HUES6 (cell line): ENCODE measurements around the gene CBX6.

Source experiments
- H3K27ac ChIP-seq: 2 replicates; pipeline ENCODE4 v1.7.0; 2013; ENCODE audit warnings: low read depth, mild to moderate bottlenecking, low read length, inconsistent platforms
- H3K27me3 ChIP-seq: 2 replicates; pipeline ENCODE4 v1.6.1; 2013; ENCODE audit warnings: low read length; ENCODE audit not compliant: control insufficient read depth, insufficient read depth
- H3K36me3 ChIP-seq: 2 replicates; pipeline ENCODE4 v1.6.1; 2013; ENCODE audit warnings: low read length; ENCODE audit not compliant: control insufficient read depth, insufficient read depth
- H3K4me1 ChIP-seq: 2 replicates; pipeline ENCODE4 v1.6.1; 2013; ENCODE audit warnings: low read length; ENCODE audit not compliant: control insufficient read depth, insufficient read depth
- H3K4me3 ChIP-seq: 2 replicates; pipeline ENCODE4 v1.5.1; 2013; ENCODE audit warnings: low read depth, low read length
- H3K9ac ChIP-seq: one replicate; pipeline ENCODE4 v1.6.1; 2013; ENCODE audit warnings: mild to moderate bottlenecking, low read length
- H3K9me3 ChIP-seq: 2 replicates; pipeline ENCODE4 v1.6.1; 2013; ENCODE audit warnings: low read depth, low read length; ENCODE audit not compliant: control insufficient read depth, insufficient read depth

The CBX6 gene

DNA sequence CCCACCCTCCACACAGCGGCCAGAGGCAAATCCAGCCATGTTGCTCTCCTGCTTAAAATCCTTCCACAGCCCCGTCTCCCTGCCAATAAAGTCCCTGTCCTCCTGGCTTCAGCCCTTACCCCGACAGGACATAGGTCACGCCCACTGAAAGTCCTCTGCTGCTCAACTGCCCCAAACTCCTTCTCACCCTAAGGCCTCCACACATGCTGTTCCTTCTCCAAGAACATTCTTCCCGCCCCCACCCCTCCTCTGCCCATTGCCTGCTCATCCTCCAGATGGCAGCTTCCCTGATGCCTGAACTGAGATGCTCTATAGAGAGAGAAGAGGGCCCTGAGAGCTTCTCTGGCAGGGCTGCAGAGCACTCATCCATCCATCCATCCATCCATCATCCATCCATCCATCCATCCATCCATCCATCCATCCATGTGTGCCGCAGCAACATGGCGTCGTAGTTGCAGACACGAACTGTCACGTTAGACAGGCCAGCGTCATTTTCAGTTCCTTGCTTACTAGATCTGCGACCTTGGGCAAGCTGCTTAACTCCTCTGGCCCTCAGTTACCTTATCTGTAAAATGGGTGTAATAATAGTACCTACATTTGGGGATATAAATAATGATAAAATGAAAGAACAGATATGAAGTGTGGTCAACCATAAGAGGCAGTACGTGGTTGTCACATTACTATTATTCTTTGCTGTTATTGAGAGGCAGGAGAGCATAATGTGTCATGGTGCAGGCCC, 37.6 kb downstream of the CBX6 start:
- Histone ChIP-seq H3K9ac (no peak overlapping the region), H3K4me1 (peaks cover 31% of the 10 kb centered on the region), H3K27ac (no peak overlapping the region), H3K4me3 (no peak overlapping the region), H3K9me3 (no peaks in the 10 kb centered on the region), H3K27me3 (peaks cover 14% of the 10 kb centered on the region; the same call in 1 of the 2 replicates), H3K36me3 (no peaks in the 10 kb centered on the region)

DNA sequence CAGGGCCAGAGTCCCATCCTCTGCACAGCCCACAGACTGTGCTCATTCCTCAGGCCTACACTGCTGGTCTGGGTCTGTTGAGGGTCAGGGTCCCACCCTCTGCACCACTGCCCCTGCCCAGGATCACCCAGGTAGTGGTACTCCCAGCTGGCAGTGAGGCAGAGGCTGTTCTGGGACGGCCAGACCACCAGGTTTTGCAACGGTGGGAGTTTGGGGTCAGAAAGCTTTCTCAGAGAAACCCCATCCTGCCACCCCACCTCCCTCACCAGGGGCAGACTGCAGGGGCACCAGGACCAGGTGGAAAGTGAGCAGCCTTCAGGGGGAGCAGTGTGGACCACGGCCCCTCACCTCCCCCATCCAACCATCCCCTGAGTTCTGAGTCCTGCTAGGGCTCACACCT, 39.0 kb downstream of the CBX6 start:
- H3K27me3 ChIP-seq: peaks cover 14% of the 10 kb centered on the region; the same call in 1 of the 2 replicates
- no peaks in the 10 kb centered on the region for H3K9me3 ChIP-seq
- peaks cover 31% of the 10 kb centered on the region for H3K4me1 ChIP-seq
- H3K4me3 ChIP-seq: no peak overlapping the region
- H3K9ac ChIP-seq: no peak overlapping the region
- no peak overlapping the region for H3K27ac ChIP-seq
- H3K36me3 ChIP-seq: no peaks in the 10 kb centered on the region

DNA sequence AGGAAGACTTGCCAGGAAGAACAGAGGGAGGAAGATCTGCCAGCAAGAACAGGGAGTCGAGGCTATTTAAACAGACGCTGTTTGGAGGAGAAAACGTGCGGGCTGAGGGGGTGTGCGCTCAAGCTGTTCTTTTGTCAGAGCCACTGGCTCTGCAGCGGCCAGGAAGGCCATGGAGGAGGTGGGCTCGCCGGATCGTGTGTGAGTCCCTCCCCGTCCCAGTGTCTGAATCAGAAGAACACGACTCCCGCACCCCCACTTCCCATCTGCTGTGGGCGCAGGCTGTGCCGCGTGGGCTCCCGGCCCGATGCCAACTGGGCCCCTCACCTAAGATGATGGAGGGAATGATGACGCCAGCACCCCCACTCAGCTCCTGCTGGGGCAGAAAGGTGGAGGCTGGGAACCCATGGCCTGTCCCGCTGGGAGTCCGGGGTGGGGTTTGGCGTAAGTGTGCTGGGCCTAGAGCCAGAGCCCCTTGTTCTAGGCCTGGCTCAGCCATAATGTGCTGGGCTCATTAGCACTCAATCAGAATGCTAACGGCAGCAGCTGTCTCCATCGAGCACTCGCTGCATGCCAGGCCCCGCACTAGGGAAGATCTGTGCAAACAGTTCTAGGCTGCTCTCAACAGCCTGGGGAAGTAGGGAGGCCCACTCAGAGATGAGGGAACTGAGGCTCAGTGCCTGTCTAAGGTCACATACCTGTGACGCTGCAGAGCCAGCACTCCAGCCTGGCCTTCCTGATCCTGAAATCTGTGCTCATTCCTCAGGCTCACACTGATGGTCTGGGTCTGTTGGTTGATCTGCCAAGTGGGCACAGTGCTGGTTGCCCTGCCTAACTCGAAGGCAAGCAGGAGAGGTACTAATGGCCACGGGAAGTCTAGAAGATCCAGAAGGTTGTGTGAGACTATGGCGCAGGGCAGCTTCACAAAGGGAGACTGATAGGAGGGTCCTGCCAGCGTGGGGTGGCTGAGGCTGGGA, 39.7 kb downstream of the CBX6 start:
- peaks cover 29% of the 10 kb centered on the region for H3K4me1 ChIP-seq
- H3K9ac ChIP-seq: no peak overlapping the region
- H3K27ac ChIP-seq: no peak overlapping the region
- no peak overlapping the region for H3K4me3 ChIP-seq
- peaks cover 14% of the 10 kb centered on the region; the same call in 1 of the 2 replicates for H3K27me3 ChIP-seq
- no peaks in the 10 kb centered on the region for H3K36me3 ChIP-seq
- no peaks in the 10 kb centered on the region for H3K9me3 ChIP-seq

DNA sequence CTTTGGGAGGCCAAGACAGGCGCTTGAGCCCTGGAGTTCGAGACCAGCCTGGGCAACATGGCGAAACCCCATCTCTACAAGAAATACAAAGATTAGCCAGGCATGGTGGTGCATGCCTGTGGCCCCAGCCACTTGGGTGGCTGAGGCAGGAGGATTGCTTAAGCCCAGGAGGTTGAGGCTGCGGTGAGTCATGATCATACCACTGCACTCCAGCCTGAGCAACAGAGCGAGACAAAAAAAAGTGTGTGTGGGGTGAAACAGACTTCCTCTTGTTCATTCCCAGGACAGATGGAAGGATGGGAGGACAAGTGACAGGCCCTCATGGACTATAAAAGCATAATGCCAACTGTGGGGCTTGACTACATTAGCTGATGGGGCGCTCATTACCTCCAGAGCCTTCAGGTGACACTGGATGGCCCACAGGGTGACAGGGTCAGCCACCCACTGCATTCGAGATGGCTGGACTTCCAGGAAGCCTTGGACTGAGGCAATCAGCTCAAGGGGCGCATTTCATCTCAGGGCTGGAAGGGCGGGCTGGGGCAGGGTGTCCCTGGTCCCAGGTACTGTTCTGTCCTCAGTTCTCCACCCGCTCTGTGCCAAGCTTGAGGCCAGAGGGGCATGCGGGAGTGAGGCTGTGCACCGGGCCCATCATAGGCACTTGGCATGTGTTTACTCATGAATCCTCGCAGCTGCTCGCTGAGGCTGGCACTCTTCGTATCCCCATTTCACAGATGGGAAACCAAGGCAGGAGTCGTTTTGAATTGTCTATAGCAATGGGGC, 40.7 kb downstream of the CBX6 start:
- H3K9ac ChIP-seq: no peak overlapping the region
- peaks cover 12% of the 10 kb centered on the region; the same call in 1 of the 2 replicates for H3K27me3 ChIP-seq
- H3K4me1 ChIP-seq: peaks cover 22% of the 10 kb centered on the region
- H3K36me3 ChIP-seq: no peaks in the 10 kb centered on the region
- H3K27ac ChIP-seq: no peak overlapping the region
- no peak overlapping the region for H3K4me3 ChIP-seq
- H3K9me3 ChIP-seq: no peaks in the 10 kb centered on the region

DNA sequence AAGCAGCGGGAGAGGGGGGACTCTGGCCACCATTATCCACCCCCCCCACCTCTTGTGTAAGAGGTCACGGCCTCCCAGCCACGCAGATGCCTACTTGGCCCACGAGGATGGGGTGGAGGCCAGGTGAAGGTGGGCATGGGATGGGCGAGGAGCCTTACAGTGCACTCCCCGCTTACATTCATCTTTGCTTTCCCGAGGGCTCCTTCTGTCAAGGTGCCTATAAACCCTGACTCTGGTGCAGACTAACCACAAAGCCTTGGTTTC, 41.2 kb downstream of the CBX6 start:
- no peaks in the 10 kb centered on the region for H3K9me3 ChIP-seq
- H3K36me3 ChIP-seq: no peaks in the 10 kb centered on the region
- no peak overlapping the region for H3K27ac ChIP-seq
- H3K27me3 ChIP-seq: peaks cover 6% of the 10 kb centered on the region; the same call in 1 of the 2 replicates
- no peak overlapping the region for H3K9ac ChIP-seq
- peaks cover 16% of the 10 kb centered on the region for H3K4me1 ChIP-seq
- no peak overlapping the region for H3K4me3 ChIP-seq

DNA sequence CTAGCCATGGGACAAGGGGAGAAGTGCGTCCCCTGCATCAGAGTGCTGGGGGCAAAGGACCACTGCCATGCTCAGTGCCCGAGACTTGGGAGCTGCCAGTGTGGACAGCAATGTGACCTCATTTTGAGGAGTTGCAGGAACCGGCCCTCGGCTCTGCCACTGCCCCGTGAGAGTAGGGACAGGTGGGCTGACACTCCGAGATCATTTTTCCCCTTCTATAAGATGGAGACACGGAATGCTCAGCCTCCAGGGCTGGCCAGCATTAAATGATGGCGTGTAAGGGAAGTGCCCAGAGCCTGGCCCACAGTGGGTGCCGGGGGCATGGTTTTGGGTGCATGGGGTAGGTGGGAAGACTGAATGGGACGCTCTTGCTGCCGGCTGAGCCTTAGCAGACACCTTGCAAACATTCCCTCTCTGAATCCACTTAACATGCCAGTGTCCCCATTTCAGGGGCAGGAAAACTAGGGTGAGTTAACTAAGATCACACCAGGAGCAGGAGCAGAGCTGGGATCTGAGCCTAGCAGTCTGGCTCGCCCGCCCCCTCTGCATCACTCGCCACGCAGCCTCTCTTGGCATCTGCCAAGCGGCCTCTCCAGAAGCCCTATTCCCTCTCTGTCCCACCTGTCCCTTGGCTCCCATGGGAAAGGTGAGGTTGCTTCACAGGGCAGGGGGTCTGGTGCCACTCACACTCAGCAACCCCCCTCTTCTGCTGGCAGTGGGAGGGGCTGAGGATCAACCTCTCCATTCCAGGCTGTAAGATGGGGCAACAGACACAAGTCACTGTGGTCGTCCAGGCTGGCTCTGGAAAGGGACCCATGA, 41.8 kb downstream of the CBX6 start:
- H3K4me3 ChIP-seq: no peak overlapping the region
- H3K27ac ChIP-seq: no peak overlapping the region
- no peaks in the 10 kb centered on the region for H3K9me3 ChIP-seq
- H3K9ac ChIP-seq: no peak overlapping the region
- H3K4me1 ChIP-seq: peaks cover 11% of the 10 kb centered on the region
- peaks cover under 1% of the 10 kb centered on the region; the same call in 1 of the 2 replicates for H3K27me3 ChIP-seq
- H3K36me3 ChIP-seq: no peaks in the 10 kb centered on the region

DNA sequence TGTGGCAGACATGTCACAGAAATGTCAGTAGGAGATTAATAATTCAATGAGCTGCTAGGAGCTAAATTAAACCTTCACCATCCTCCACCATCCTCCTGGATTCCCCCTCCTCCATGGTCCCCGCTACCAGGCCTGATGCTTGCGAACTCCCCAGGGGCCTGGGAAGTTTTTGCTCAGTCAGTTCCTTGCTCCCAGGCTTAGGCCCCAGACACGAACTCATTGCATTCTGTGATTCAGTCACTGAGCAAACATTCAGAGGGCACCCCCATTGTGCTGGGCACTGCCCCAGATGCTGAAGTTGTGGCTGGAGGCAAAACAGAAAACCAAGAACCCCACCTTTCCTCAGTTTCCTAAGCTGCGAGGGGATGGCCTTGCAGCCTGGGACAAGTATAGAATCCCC, 42.5 kb downstream of the CBX6 start:
- Histone ChIP-seq H3K9me3 (no peaks in the 10 kb centered on the region), H3K9ac (no peak overlapping the region), H3K4me3 (no peak overlapping the region), H3K27ac (no peak overlapping the region), H3K4me1 (peaks cover 10% of the 10 kb centered on the region; the same call in 1 of the 2 replicates), H3K36me3 (no peaks in the 10 kb centered on the region), H3K27me3 (no peaks in the 10 kb centered on the region)

DNA sequence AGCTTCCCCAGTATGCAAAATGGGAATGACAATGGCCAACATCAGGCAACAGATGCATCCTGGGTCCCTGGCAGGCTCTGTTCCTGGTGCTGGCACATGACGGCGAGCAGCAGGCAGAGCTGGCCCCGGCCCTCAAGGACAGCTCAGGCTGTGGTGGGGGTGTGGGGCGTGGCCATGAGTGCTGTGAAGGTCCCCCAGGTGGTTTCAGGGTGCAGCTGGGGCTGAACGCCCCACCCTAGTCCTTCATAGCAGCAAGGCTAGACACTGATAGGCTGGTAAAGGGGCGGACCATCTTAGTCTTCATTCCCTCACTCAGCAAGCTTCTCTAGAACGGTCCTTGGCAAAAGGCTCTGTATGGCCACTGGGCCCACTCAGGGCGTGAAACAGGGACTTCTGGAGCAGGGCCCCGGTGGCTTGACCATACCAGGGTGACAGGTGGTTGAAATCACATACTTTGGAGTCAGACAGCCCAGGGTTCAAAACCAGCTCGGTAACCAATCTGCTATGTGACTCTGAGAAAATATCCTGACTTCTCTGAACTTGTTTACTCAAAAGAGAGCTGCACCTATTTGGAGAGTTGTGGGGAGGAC, 43.3 kb downstream of the CBX6 start:
- no peak overlapping the region for H3K27ac ChIP-seq
- peaks cover 10% of the 10 kb centered on the region; the same call in 1 of the 2 replicates for H3K4me1 ChIP-seq
- no peak overlapping the region for H3K4me3 ChIP-seq
- no peaks in the 10 kb centered on the region for H3K36me3 ChIP-seq
- no peaks in the 10 kb centered on the region for H3K27me3 ChIP-seq
- H3K9ac ChIP-seq: no peak overlapping the region
- no peaks in the 10 kb centered on the region for H3K9me3 ChIP-seq

DNA sequence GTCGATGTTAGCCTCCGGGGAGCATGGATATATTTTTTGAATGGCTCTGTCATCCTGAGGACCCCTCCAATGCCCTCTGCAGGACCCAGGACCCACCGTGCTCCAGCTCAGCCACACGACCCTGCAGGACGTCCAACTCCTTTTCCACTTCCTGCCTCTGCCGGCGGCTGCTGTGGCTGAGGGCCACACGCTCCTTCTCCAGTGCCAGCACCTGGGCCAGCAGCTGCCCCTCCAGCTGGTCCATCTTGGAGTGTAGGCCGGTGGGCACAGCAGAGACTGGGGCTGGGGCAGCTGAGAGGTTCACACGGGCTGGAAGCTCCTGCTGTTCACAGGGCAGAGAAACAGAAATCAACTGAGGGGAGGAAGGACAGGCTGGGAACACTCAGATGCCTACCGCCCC, 43.8 kb downstream of the CBX6 start:
- Histone ChIP-seq H3K27me3 (no peaks in the 10 kb centered on the region), H3K9me3 (no peaks in the 10 kb centered on the region), H3K27ac (no peak overlapping the region), H3K36me3 (no peaks in the 10 kb centered on the region), H3K4me1 (peaks cover 10% of the 10 kb centered on the region; the same call in 1 of the 2 replicates), H3K9ac (no peak overlapping the region), H3K4me3 (no peak overlapping the region)

DNA sequence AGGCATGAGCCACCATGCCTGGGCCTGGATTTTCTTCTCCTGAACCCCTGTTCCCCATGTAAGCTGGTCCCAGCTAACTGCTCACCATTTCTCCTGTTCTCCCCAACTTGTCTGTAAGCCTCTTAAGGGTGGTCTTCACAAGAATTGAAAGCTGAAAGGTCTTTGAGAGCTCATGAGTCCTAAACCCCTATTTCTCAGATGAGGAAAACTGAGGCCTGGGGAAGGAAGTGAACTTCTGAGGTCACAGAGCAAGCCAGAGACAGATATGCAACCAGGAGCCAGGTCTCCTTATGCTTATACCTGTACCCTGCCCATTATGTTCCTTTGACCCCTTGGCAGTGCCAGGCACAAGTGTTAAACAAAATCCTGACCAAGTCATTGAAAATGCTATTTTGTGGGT, 44.5 kb downstream of the CBX6 start:
- Histone ChIP-seq H3K27me3 (no peaks in the 10 kb centered on the region), H3K4me3 (no peak overlapping the region), H3K9me3 (no peaks in the 10 kb centered on the region)

More for the DNA sequence above, 44.5 kb downstream of the CBX6 start:
- Histone ChIP-seq H3K36me3 (no peaks in the 10 kb centered on the region), H3K27ac (no peak overlapping the region), H3K9ac (no peak overlapping the region), H3K4me1 (peaks cover 7% of the 10 kb centered on the region; the same call in 1 of the 2 replicates)
